ENCODE results near the gene PI4KB.
"Not testable (repeated sequence)": the region's sequence is repeated elsewhere in the genome, so short reads cannot be mapped to it uniquely, and the experiment has no call there.

Gene PI4KB

GRCh38 chr1:151327223-151327902, at the start of gene PI4KB:
Gene PI4KB (minus strand): TSS chr1:151327416. CDS start chr1:151316481, 10,935 bp downstream.
- peak; percentile 83 for DNase-seq

GRCh38 chr1:151373196-151373595, 46.0 kb upstream of the PI4KB start:
- no peak for DNase-seq

- DNase-seq = no peak
These were observed 45.1 kb upstream of the PI4KB start, which contains the start of gene SELENBP1 for GRCh38 chr1:151372058-151372934. Gene SELENBP1 (minus strand): TSS chr1:151372705. CDS start chr1:151372641, 64 bp downstream.

- no peak for DNase-seq
These were observed 44.3 kb upstream of the PI4KB start for GRCh38 chr1:151371370-151372057.

GRCh38 chr1:151370211-151370911, 43.1 kb upstream of the PI4KB start:
- DNase-seq = no peak

GRCh38 chr1:151369621-151370048, 42.4 kb upstream of the PI4KB start:
- DNase-seq = no peak

- no peak for DNase-seq
These were observed 42.0 kb upstream of the PI4KB start for GRCh38 chr1:151369302-151369610.

GRCh38 chr1:151368393-151369301, 41.4 kb upstream of the PI4KB start:
- DNase-seq = no peak

- DNase-seq = no peak
These were observed 40.6 kb upstream of the PI4KB start for GRCh38 chr1:151367658-151368392.

- DNase-seq = no peak
These were observed 37.8 kb upstream of the PI4KB start for GRCh38 chr1:151364996-151365395.

GRCh38 chr1:151362308-151363155, 35.3 kb upstream of the PI4KB start:
- DNase-seq = no peak

GRCh38 chr1:151361883-151362282, 34.7 kb upstream of the PI4KB start:
- no peak for DNase-seq

GRCh38 chr1:151356696-151357095, 29.5 kb upstream of the PI4KB start:
- DNase-seq = no peak

GRCh38 chr1:151352021-151352718, 25.0 kb upstream of the PI4KB start:
- no peak for DNase-seq

- DNase-seq = not testable (repeated sequence)
These were observed 23.1 kb upstream of the PI4KB start for GRCh38 chr1:151350323-151350722.

GRCh38 chr1:151347523-151348246, 20.5 kb upstream of the PI4KB start:
- DNase-seq = no peak

GRCh38 chr1:151346769-151347522, 19.7 kb upstream of the PI4KB start, which contains the start of gene RFX5:
Gene RFX5 (minus strand): TSS chr1:151347252. CDS start chr1:151346320, 932 bp downstream.
- peak; percentile 91 for DNase-seq
